22Rv1 (cell line): Measurements from ENCODE around the gene ACKR1.

Experiments
- CTCF ChIP-seq: fragments of 450-650 bp; IDR thresholded peaks from 2 replicates; pipeline ENCODE4 v1.5.1; 2017; ENCODE audit warnings: mild to moderate bottlenecking
- ZFX ChIP-seq: fragments of 450-650 bp; IDR thresholded peaks from 2 replicates; pipeline ENCODE4 v1.6.1; 2017; ENCODE audit warnings: antibody characterized with exemption, borderline replicate concordance

GRCh38 chr1:159209061-159209460 is 4.4 kb downstream of the ACKR1 start:
- TF ChIP-seq CTCF (no peak), ZFX (no peak)
